Trophoblast cell (in vitro differentiated cells and primary cell): ENCODE results near the gene CFAP221.

Source experiments
- DNase-seq, 2 donors: peaks; one replicate each; pipeline ENCODE4 v3.0.0-alpha.2; 2016
- H2AFZ ChIP-seq: 2 replicates; pipeline ENCODE4 v1.6.1; 2013; ENCODE audit warnings: low read length, moderate library complexity, mild to moderate bottlenecking; ENCODE audit not compliant: insufficient read depth, poor library complexity
- H2AK5ac ChIP-seq: 2 replicates; pipeline ENCODE4 v1.6.1; 2013; ENCODE audit warnings: mild to moderate bottlenecking, low read length
- H2BK120ac ChIP-seq: 2 replicates; pipeline ENCODE4 v1.6.1; 2013; ENCODE audit warnings: low read length, mild to moderate bottlenecking, moderate library complexity; ENCODE audit not compliant: insufficient read depth, poor library complexity
- H2BK12ac ChIP-seq: 2 replicates; pipeline ENCODE4 v1.6.1; 2013; ENCODE audit warnings: mild to moderate bottlenecking, low read length, moderate library complexity
- H2BK5ac ChIP-seq: 2 replicates; pipeline ENCODE4 v1.6.1; 2013; ENCODE audit warnings: low read length, low read depth, moderate library complexity, mild to moderate bottlenecking; ENCODE audit not compliant: poor library complexity
- H3K14ac ChIP-seq: 2 replicates; pipeline ENCODE4 v1.6.1; 2013; ENCODE audit warnings: mild to moderate bottlenecking, low read length
- H3K18ac ChIP-seq: 2 replicates; pipeline ENCODE4 v1.6.1; 2013; ENCODE audit warnings: mild to moderate bottlenecking, low read length
- H3K23ac ChIP-seq: 2 replicates; pipeline ENCODE4 v1.6.1; 2013; ENCODE audit warnings: low read length
- H3K27ac ChIP-seq: 2 replicates; pipeline ENCODE4 v1.5.1; 2013; ENCODE audit warnings: low read depth, mild to moderate bottlenecking, inconsistent platforms, low read length, moderate library complexity
- H3K27me3 ChIP-seq: 2 replicates; pipeline ENCODE4 v1.6.1; 2013; ENCODE audit warnings: inconsistent platforms, mild to moderate bottlenecking, low read length, moderate library complexity; ENCODE audit not compliant: insufficient read depth
- H3K36me3 ChIP-seq, 2 experiments: 1 replicate in 1 of 2; 2 replicates in 1 of 2; pipeline ENCODE4 v1.6.1; 2013; ENCODE audit warnings: low read length in 2 of 2, mild to moderate bottlenecking in 2 of 2, moderate library complexity in 1 of 2; ENCODE audit not compliant: insufficient read depth in 2 of 2, control insufficient read depth in 1 of 2
- H3K4ac ChIP-seq: 2 replicates; pipeline ENCODE4 v1.6.1; 2013; ENCODE audit warnings: low read depth, mild to moderate bottlenecking, low read length, moderate library complexity
- H3K4me1 ChIP-seq, 2 experiments: 1 replicate in 1 of 2; 2 replicates in 1 of 2; pipeline ENCODE4 v1.6.1; 2013; ENCODE audit warnings: low read length in 2 of 2, mild to moderate bottlenecking in 2 of 2, moderate library complexity in 1 of 2; ENCODE audit not compliant: insufficient read depth in 2 of 2, control insufficient read depth in 1 of 2
- H3K4me2 ChIP-seq: 2 replicates; pipeline ENCODE4 v1.6.1; 2013; ENCODE audit warnings: inconsistent platforms, mild to moderate bottlenecking, low read length, moderate library complexity
- H3K4me3 ChIP-seq: 2 replicates; pipeline ENCODE4 v1.5.1; 2013; ENCODE audit warnings: mild to moderate bottlenecking, low read depth, low read length, inconsistent platforms
- H3K79me1 ChIP-seq: one replicate; pipeline ENCODE4 v1.6.1; 2013; ENCODE audit warnings: low read length
- H3K79me2 ChIP-seq: 2 replicates; pipeline ENCODE4 v1.6.1; 2013; ENCODE audit warnings: low read length, mild to moderate bottlenecking; ENCODE audit not compliant: control insufficient read depth, insufficient read depth, poor library complexity
- H3K9ac ChIP-seq: 2 replicates; pipeline ENCODE4 v1.6.1; 2013; ENCODE audit warnings: mild to moderate bottlenecking, low read length
- H3K9me3 ChIP-seq: 2 replicates; pipeline ENCODE4 v1.6.1; 2013; ENCODE audit warnings: low read depth, mild to moderate bottlenecking, control low read depth, inconsistent platforms, low read length; ENCODE audit not compliant: insufficient read depth
- H4K12ac ChIP-seq: 2 replicates; pipeline ENCODE4 v1.6.1; 2013; ENCODE audit warnings: low read depth, mild to moderate bottlenecking, low read length, moderate library complexity
- H4K8ac ChIP-seq: 2 replicates; pipeline ENCODE4 v1.6.1; 2013; ENCODE audit warnings: low read depth, mild to moderate bottlenecking, low read length, moderate library complexity
- H4K91ac ChIP-seq: one replicate; pipeline ENCODE4 v1.6.1; 2013; ENCODE audit warnings: low read depth, mild to moderate bottlenecking, low read length, moderate library complexity
- WGBS: extraction: QIAGEN DNeasy Blood & Tissue Kit; methylation state at CpG from one replicate; pipeline ENCODE4 v1.1.7; 2013; ENCODE audit warnings: missing lambda C conversion rate; ENCODE audit not compliant: insufficient read length, insufficient coverage; ENCODE audit errors: extremely low coverage; 5-methylcytosine and 5-hydroxymethylcytosine counted together

Gene CFAP221

GRCh38 chr2:119583291-119583690 lies 39.0 kb downstream of the CFAP221 start:
- Histone ChIP-seq H2BK120ac (no peak overlapping the region), H2BK5ac (no peak overlapping the region), H4K8ac (no peak overlapping the region), H3K14ac (no peak overlapping the region), H3K27ac (no peak overlapping the region), H3K4ac (no peak overlapping the region), H2AFZ (no peak overlapping the region), H3K27me3 (no peaks in the 10 kb centered on the region), H2AK5ac (no peak overlapping the region), H3K4me1 (no peaks in the 10 kb centered on the region), H3K18ac (no peak overlapping the region), H3K79me1 (no peaks in the 10 kb centered on the region), H4K91ac (no peak overlapping the region), H3K4me3 (no peak overlapping the region), H2BK12ac (no peak overlapping the region), H4K12ac (no peak overlapping the region), H3K9ac (no peak overlapping the region), H3K23ac (no peak overlapping the region), H3K36me3 (no peaks in the 10 kb centered on the region), H3K79me2 (no peaks in the 10 kb centered on the region), H3K9me3 (no peaks in the 10 kb centered on the region), H3K4me2 (no peak overlapping the region)
- DNase-seq, result no peak

GRCh38 chr2:119584469-119584868 lies 40.2 kb downstream of the CFAP221 start:
- Histone ChIP-seq H3K23ac (no peak overlapping the region), H4K12ac (no peak overlapping the region), H2BK120ac (no peak overlapping the region), H2AK5ac (no peak overlapping the region), H3K4ac (no peak overlapping the region), H4K91ac (no peak overlapping the region), H3K9ac (no peak overlapping the region), H2AFZ (no peak overlapping the region), H3K4me3 (no peak overlapping the region), H3K36me3 (no peaks in the 10 kb centered on the region), H3K27ac (no peak overlapping the region), H3K14ac (no peak overlapping the region), H3K9me3 (no peaks in the 10 kb centered on the region), H2BK5ac (no peak overlapping the region), H3K79me1 (no peaks in the 10 kb centered on the region), H3K27me3 (no peaks in the 10 kb centered on the region), H3K4me1 (no peaks in the 10 kb centered on the region), H3K4me2 (no peak overlapping the region), H2BK12ac (no peak overlapping the region), H4K8ac (no peak overlapping the region), H3K79me2 (no peaks in the 10 kb centered on the region), H3K18ac (no peak overlapping the region)
- no peak for DNase-seq

- Histone ChIP-seq H4K91ac (no peak overlapping the region), H3K23ac (no peak overlapping the region), H3K4me3 (no peak overlapping the region), H3K4ac (no peak overlapping the region), H3K14ac (no peak overlapping the region), H3K79me1 (no peaks in the 10 kb centered on the region), H3K9ac (no peak overlapping the region), H4K8ac (no peak overlapping the region), H2AK5ac (no peak overlapping the region), H2AFZ (no peak overlapping the region), H2BK120ac (no peak overlapping the region), H3K4me2 (no peak overlapping the region), H3K27ac (no peak overlapping the region), H3K9me3 (no peaks in the 10 kb centered on the region), H2BK12ac (no peak overlapping the region), H3K4me1 (no peaks in the 10 kb centered on the region), H3K36me3 (no peaks in the 10 kb centered on the region), H4K12ac (no peak overlapping the region), H2BK5ac (no peak overlapping the region), H3K18ac (no peak overlapping the region), H3K79me2 (no peaks in the 10 kb centered on the region), H3K27me3 (no peaks in the 10 kb centered on the region)
- WGBS, result no CpG with 5 or more reads among the region's 3 CpGs
- no peak for DNase-seq
These were observed 41.8 kb downstream of the CFAP221 start for GRCh38 chr2:119586085-119586484.

- H3K23ac ChIP-seq, result no peak overlapping the region
- H3K4ac ChIP-seq, result no peak overlapping the region
- no peaks in the 10 kb centered on the region for H3K36me3 ChIP-seq
- no peaks in the 10 kb centered on the region for H3K79me2 ChIP-seq
- no peaks in the 10 kb centered on the region for H3K4me1 ChIP-seq
- H4K12ac ChIP-seq, result no peak overlapping the region
- no CpG with 5 or more reads among the region's 3 CpGs for WGBS
- no peak overlapping the region for H2BK12ac ChIP-seq
- no peak overlapping the region for H2BK120ac ChIP-seq
- H3K27ac ChIP-seq, result no peak overlapping the region
- no peak overlapping the region for H2AFZ ChIP-seq
- H4K91ac ChIP-seq, result no peak overlapping the region
- no peak overlapping the region for H3K18ac ChIP-seq
- no peaks in the 10 kb centered on the region for H3K9me3 ChIP-seq
- no peak overlapping the region for H2AK5ac ChIP-seq
- H3K4me3 ChIP-seq, result no peak overlapping the region
- no peak overlapping the region for H4K8ac ChIP-seq
- DNase-seq, result no peak
- no peak overlapping the region for H3K4me2 ChIP-seq
- H3K27me3 ChIP-seq, result no peaks in the 10 kb centered on the region
- H2BK5ac ChIP-seq, result no peak overlapping the region
- no peak overlapping the region for H3K14ac ChIP-seq
- no peak overlapping the region for H3K9ac ChIP-seq
- H3K79me1 ChIP-seq, result no peaks in the 10 kb centered on the region
These were observed 46.6 kb downstream of the CFAP221 start for GRCh38 chr2:119590873-119591272.

GRCh38 chr2:119591523-119591922 lies 47.3 kb downstream of the CFAP221 start:
- H3K36me3 ChIP-seq, result no peaks in the 10 kb centered on the region
- H3K23ac ChIP-seq, result no peak overlapping the region
- H3K9me3 ChIP-seq, result no peaks in the 10 kb centered on the region
- no peak overlapping the region for H2AK5ac ChIP-seq
- H2AFZ ChIP-seq, result no peak overlapping the region
- no peak overlapping the region for H3K4me3 ChIP-seq
- H3K9ac ChIP-seq, result no peak overlapping the region
- H3K4me1 ChIP-seq, result peaks cover 0 to 2% of the 10 kb centered on the region in 2 experiments
- no peak overlapping the region for H3K14ac ChIP-seq
- no peaks in the 10 kb centered on the region for H3K79me2 ChIP-seq
- H3K4ac ChIP-seq, result no peak overlapping the region
- no peaks in the 10 kb centered on the region for H3K79me1 ChIP-seq
- DNase-seq, result no peak
- no peak overlapping the region for H4K91ac ChIP-seq
- no peak overlapping the region for H3K4me2 ChIP-seq
- no peak overlapping the region for H2BK5ac ChIP-seq
- H4K12ac ChIP-seq, result no peak overlapping the region
- no peak overlapping the region for H4K8ac ChIP-seq
- no CpG with 5 or more reads among the region's 3 CpGs for WGBS
- no peak overlapping the region for H2BK12ac ChIP-seq
- no peak overlapping the region for H3K18ac ChIP-seq
- H3K27me3 ChIP-seq, result no peaks in the 10 kb centered on the region
- no peak overlapping the region for H3K27ac ChIP-seq
- H2BK120ac ChIP-seq, result no peak overlapping the region
